Body of pancreas (tissue), 4 donors: ENCODE results near the gene SIM1. TPM values are rescaled to one million over a fixed set of nuclear protein-coding genes. Genes with fewer than 3 reads are reported as not detected.

ENCODE experiments used
- ATAC-seq: fragments of 150-250 bp; one replicate; pipeline ENCODE4 v1.9.1; 2016
- DNase-seq, 4 donors: peaks; one replicate each; pipeline ENCODE4 v3.0.0-alpha.2; 2019
- H3K27ac ChIP-seq, 4 donors: fragments of 200-600 bp; sonication (generic); 1 replicate in 3 of 4; 2 replicates in 1 of 4; pipeline versions ENCODE4 v1.5.1 to v1.6.1; 2016 to 2019; ENCODE audit warnings: mild to moderate bottlenecking in 1 of 4, mixed read lengths in 1 of 4, moderate library complexity in 1 of 4
- H3K27me3 ChIP-seq, 2 donors: fragments of 200-600 bp; sonication (generic); one replicate each; pipeline ENCODE4 v1.6.0; 2016; ENCODE audit warnings: mild to moderate bottlenecking in 1 of 2
- H3K36me3 ChIP-seq, 2 donors: fragments of 200-600 bp; sonication (generic); replicated peaks in 1 of 2; 2 replicates each; pipeline ENCODE4 v1.5.1; 2016; ENCODE audit warnings: low read depth in 2 of 2; ENCODE audit not compliant: insufficient read depth in 1 of 2
- H3K4me1 ChIP-seq: fragments of 200-600 bp; sonication (generic); one replicate; pipeline ENCODE4 v1.6.0; 2016
- H3K4me3 ChIP-seq, 2 donors: fragments of 200-600 bp; sonication (generic); 1 replicate in 1 of 2; 2 replicates in 1 of 2; pipeline ENCODE4 v1.5.1; 2016 to 2019
- H3K9me3 ChIP-seq, 3 donors: fragments of 200-600 bp; sonication (generic); 1 replicate in 2 of 3; 2 replicates in 1 of 3; pipeline ENCODE4 v1.5.1; 2016
- POLR2A ChIP-seq, 3 donors: fragments of 450-650 bp; IDR thresholded peaks; one replicate each; pipeline ENCODE4 v1.6.1; 2016; ENCODE audit warnings: antibody characterized with exemption in 3 of 3, mild to moderate bottlenecking in 2 of 3
- WGBS, 2 donors: methylation state at CpG; one replicate each; pipeline ENCODE4 v1.1.5; 2017; 5-methylcytosine and 5-hydroxymethylcytosine counted together
- intact Hi-C: fragments of 100-400 bp; cut with DNase I; formaldehyde crosslinking; loops from one replicate; pipeline ENCODE4 v1.15.1; 2023
- total RNA-seq, 2 donors: library from RNA; depleted of rRNA; stranded (reverse); fragments of >200 nt; gene quantifications; one replicate each; pipeline ENCODE4 v1.1.0, GENCODE V29; 2016
- TF ChIP-seq, protein P1 (sequence below), 7 experiments: fragments of 450-650 bp in 4 of 7; fragments of 200-600 bp in 3 of 7; sonication (generic) in 3 of 7; IDR thresholded peaks; one replicate each; pipeline ENCODE4 v1.5.1; 2016 to 2019; ENCODE audit warnings: antibody characterized with exemption in 7 of 7

The SIM1 gene
- total RNA-seq, 2 donors from 2014 or later = 3.6 to 6.9 TPM

DNA sequence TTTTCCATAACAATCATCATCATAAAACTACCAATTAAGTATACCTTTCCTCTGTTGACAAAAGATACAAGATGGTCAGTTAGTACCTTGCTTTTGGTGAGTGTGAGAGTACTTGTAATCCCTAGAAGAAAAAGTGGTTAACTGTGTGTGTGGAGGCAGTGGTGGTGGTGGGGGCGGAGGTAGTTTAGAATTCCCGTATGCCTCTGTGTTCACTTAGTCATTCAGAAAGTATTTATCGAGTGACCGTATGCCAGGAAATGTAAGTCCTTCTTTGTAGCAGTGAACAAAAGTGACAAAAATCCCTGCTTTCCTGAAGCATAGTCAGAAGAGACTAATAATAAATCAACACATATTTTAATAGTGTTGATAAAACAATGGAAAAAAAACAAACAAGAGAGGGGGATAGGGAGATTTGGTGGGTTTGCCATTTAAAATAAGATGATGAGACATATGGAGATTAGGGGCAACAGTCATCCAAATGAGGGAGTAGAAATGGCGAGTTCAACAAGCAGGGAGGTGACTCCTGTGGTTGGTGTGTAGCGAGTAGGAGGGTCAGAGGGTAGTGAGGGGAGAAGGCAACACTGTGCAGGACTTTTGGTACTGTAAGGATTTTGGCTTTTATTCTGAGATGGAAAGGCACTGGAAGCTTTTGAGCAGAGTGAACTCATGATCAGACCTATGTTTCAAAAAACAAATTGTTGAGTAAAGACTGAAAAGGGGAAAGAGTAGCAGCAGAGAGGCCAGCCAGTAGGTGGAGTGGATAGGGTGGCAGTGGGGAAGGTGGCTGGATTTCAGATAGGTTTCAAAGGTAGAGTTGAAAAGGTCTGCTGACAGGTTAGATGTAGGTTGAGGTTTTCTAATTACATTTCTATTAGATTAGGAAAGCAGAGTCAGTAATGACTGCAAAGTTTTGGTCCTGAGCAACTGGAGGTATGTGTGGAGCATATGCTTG is 40.3 kb upstream of the SIM1 start:
- no peak for DNase-seq
- H3K4me1 ChIP-seq = no peaks in the 10 kb centered on the region
- no peak overlapping the region for H3K4me3 ChIP-seq
- ATAC-seq = no peak
- no peaks in the 10 kb centered on the region for H3K27me3 ChIP-seq
- intact Hi-C loops = no loop called here
- H3K27ac ChIP-seq = no peak overlapping the region
- H3K9me3 ChIP-seq = no peaks in the 10 kb centered on the region
- 66 to 71% methylated on average over 6 of the region's 6 CpGs for WGBS, 2 donors
- peaks cover 0 to 2% of the 10 kb centered on the region in 2 donors for H3K36me3 ChIP-seq
- TF ChIP-seq, protein P1, sequence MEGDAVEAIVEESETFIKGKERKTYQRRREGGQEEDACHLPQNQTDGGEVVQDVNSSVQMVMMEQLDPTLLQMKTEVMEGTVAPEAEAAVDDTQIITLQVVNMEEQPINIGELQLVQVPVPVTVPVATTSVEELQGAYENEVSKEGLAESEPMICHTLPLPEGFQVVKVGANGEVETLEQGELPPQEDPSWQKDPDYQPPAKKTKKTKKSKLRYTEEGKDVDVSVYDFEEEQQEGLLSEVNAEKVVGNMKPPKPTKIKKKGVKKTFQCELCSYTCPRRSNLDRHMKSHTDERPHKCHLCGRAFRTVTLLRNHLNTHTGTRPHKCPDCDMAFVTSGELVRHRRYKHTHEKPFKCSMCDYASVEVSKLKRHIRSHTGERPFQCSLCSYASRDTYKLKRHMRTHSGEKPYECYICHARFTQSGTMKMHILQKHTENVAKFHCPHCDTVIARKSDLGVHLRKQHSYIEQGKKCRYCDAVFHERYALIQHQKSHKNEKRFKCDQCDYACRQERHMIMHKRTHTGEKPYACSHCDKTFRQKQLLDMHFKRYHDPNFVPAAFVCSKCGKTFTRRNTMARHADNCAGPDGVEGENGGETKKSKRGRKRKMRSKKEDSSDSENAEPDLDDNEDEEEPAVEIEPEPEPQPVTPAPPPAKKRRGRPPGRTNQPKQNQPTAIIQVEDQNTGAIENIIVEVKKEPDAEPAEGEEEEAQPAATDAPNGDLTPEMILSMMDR (IDR thresholded peaks at IDR 0.05) = no peak
- TF ChIP-seq POLR2A (IDR thresholded peaks at IDR 0.05) = no peak

DNA sequence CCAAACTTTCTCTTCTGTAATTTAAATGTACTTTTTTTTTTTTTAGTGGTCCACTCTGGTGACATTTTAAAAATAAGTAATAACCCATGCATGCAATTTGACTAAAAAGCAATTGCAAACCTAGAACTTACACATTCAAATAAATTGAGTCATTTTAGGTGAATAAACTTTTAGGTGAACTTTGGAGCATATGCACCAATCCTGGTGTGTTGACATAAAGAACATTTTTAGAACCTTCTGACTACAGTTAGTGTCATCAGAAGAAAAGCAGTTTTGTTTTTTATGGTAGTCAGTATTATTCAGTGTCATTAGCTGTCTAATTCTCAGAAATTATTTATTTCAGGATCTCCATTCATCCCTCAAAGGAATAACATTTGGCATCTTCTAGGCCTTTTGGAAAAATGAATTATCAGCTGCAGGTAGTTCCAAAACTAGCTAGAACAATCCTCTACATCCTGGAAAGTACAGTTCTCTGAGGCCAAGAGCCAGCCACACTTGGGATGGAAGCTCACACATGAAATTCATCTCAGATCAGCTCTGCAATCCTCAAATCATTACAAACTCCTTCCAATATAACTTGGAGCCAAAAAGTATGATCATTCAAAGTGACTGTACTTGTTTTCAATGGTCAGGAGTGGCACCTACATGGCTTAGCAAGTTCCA is 38.5 kb upstream of the SIM1 start:
- TF ChIP-seq, protein P1 (IDR thresholded peaks at IDR 0.05) = no peak
- TF ChIP-seq POLR2A (IDR thresholded peaks at IDR 0.05) = no peak
- Histone ChIP-seq H3K4me1 (no peaks in the 10 kb centered on the region), H3K9me3 (peaks cover 0 to 7% (median 0%) of the 10 kb centered on the region in 3 donors), H3K36me3 (no peaks in the 10 kb centered on the region), H3K27ac (no peak overlapping the region), H3K27me3 (no peaks in the 10 kb centered on the region), H3K4me3 (no peak overlapping the region)
- no peak for ATAC-seq
- no peak for DNase-seq
- intact Hi-C loops = no loop called here

DNA sequence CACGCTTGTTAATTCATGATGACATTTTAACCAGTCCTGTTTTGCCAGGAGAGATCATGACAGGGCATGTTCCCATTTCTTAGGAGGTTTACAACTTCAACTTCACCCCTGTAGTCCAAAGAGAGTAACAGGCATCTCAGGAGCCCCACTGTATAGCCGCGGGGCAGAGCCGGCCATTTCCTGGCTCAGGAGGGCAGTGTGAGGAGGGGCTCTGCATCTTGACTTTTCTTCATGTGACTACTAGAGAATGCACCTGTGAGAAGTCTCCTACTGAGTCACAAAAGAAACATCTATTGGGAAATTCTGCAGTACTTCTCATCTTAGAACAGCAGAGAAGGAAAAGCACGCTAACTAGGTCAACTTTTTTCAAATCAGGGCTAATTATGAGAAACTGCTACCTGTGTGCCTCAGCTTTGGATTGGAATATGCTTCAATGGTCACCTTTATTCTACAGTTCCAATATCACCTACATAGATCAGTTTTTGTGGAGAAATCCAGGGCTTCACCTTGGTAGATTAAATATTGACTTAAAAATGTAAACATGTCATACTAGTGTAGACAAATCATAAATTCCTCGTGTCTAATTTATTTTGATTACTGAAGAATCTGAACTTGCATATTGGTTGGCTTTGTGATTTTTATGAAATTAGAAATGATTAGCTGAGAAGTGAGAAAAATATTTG is 28.6 kb upstream of the SIM1 start:
- Histone ChIP-seq H3K4me3 (no peak overlapping the region), H3K9me3 (no peaks in the 10 kb centered on the region), H3K36me3 (no peaks in the 10 kb centered on the region), H3K27ac (no peak overlapping the region), H3K4me1 (peaks cover 12% of the 10 kb centered on the region), H3K27me3 (no peaks in the 10 kb centered on the region)
- DNase-seq (no peak), ATAC-seq (no peak)
- intact Hi-C loops = no loop called here
- TF ChIP-seq, protein P1 (IDR thresholded peaks at IDR 0.05) = no peak
- 33 to 45% methylated on average over 6 of the region's 6 CpGs for WGBS, 2 donors

- H3K36me3 ChIP-seq = no peaks in the 10 kb centered on the region
- no peak for TF ChIP-seq POLR2A (IDR thresholded peaks at IDR 0.05)
- TF ChIP-seq, protein P1 (IDR thresholded peaks at IDR 0.05) = no peak
- H3K27ac ChIP-seq = peak overlapping the region in 2 of 4 donors; percentile 6 to 22
- DNase-seq (no peak), ATAC-seq (no peak)
- peaks cover 12% of the 10 kb centered on the region for H3K4me1 ChIP-seq
- H3K27me3 ChIP-seq = no peaks in the 10 kb centered on the region
- 48% methylated on average over 13 of the region's 13 CpGs for WGBS, 2 donors
- intact Hi-C loops = no loop called here
- H3K9me3 ChIP-seq = no peaks in the 10 kb centered on the region
- no peak overlapping the region for H3K4me3 ChIP-seq
Observed at GRCh38 chr6:100491952-100492670, 27.4 kb upstream of the SIM1 start.
